ENCODE results near the gene SPI1.

SPI1 gene

GRCh38 chr11:47342036-47342803 is 36.1 kb downstream of the SPI1 start:
- no peak for DNase-seq (ENCODE audit: extremely low read depth, low read depth)
- TF ChIP-seq CTCF (IDR thresholded peaks at IDR 0.05; ENCODE audit: low read depth, low read length), result no peak

- TF ChIP-seq CTCF (IDR thresholded peaks at IDR 0.05; ENCODE audit: low read depth, low read length), result no peak
- DNase-seq (ENCODE audit: extremely low read depth, low read depth), result no peak
Measured at GRCh38 chr11:47340980-47341775, 37.2 kb downstream of the SPI1 start.

GRCh38 chr11:47340010-47340409 is 38.3 kb downstream of the SPI1 start:
- DNase-seq (ENCODE audit: extremely low read depth, low read depth), result no peak
- no peak for TF ChIP-seq CTCF (IDR thresholded peaks at IDR 0.05; ENCODE audit: low read depth, low read length)

GRCh38 chr11:47338396-47339241 is 39.7 kb downstream of the SPI1 start:
- no peak for TF ChIP-seq CTCF (IDR thresholded peaks at IDR 0.05; ENCODE audit: low read depth, low read length)
- no peak for DNase-seq (ENCODE audit: extremely low read depth, low read depth)

GRCh38 chr11:47337229-47337924 is 41.0 kb downstream of the SPI1 start:
- no peak for DNase-seq (ENCODE audit: extremely low read depth, low read depth)
- TF ChIP-seq CTCF (IDR thresholded peaks at IDR 0.05; ENCODE audit: low read depth, low read length), result no peak

- DNase-seq (ENCODE audit: extremely low read depth, low read depth), result no peak
- TF ChIP-seq CTCF (IDR thresholded peaks at IDR 0.05; ENCODE audit: low read depth, low read length), result no peak
Measured at GRCh38 chr11:47336595-47336994, 41.8 kb downstream of the SPI1 start.
